Fibroblast of pulmonary artery (primary cell): ENCODE data around the gene HNF1B.

Experiments used
- DNase-seq: peaks from one replicate; pipeline ENCODE4 v3.0.0-alpha.2; 2010; ENCODE audit warnings: low read depth
- H3K4me3 ChIP-seq: replicated peaks from 2 replicates; pipeline ENCODE4 v1.5.1; 2011; ENCODE audit warnings: low read depth, mild to moderate bottlenecking, control low read depth, low read length, moderate library complexity
- CTCF ChIP-seq: IDR thresholded peaks from 2 replicates; pipeline ENCODE4 v1.5.1; 2011; ENCODE audit warnings: mild to moderate bottlenecking, control low read depth, low read length, inconsistent platforms; ENCODE audit errors: missing control alignments

HNF1B gene

DNA sequence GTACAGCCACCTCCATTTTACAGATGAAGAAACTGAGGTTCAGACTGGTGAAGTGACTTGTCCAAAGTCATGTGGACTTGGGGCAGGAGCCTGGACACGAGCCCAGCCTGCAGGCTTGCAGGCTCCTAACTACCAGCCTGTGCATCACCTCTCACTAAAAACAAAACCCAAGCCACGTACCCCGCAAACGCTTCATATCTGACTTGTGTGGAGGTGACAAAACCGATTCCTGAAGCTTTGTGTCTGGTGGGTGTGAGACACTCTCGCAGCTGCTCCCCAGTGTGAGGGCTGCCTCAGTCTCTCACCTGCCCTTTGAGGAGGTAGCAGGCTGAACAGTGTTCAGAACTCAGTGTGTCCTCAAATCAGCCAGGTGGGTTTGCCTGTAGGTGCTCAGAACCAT is 8.4 kb downstream of the HNF1B start:
- no peak for TF ChIP-seq CTCF
- no peak for DNase-seq

GRCh38 chr17:37735165-37735564 is 9.7 kb downstream of the HNF1B start:
- TF ChIP-seq CTCF = no peak
- no peak overlapping the region for H3K4me3 ChIP-seq
- no peak for DNase-seq

More for the DNA sequence above, 8.4 kb downstream of the HNF1B start:
- no peak overlapping the region for H3K4me3 ChIP-seq

DNA sequence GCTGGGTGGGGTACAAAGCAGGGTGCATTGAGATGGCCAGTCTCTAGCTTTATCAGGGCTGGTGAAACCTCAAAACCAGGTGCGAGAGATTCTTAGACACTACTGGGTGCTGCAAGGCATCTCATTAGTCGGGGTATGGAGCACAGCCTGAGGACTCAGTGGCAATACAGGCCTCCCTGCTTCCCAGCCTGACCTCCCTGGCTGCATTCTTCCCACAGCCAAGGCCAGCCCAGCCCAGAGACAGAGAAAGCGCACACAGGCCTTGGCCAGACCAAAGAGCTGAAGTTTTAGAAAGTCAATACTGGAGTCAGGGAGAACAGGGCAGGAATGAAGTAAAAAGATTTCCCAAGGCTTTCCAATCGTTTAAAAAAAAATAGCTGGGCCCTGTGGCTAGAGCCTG is 12.5 kb downstream of the HNF1B start:
- H3K4me3 ChIP-seq = no peak overlapping the region
- no peak for DNase-seq
- no peak for TF ChIP-seq CTCF

DNA sequence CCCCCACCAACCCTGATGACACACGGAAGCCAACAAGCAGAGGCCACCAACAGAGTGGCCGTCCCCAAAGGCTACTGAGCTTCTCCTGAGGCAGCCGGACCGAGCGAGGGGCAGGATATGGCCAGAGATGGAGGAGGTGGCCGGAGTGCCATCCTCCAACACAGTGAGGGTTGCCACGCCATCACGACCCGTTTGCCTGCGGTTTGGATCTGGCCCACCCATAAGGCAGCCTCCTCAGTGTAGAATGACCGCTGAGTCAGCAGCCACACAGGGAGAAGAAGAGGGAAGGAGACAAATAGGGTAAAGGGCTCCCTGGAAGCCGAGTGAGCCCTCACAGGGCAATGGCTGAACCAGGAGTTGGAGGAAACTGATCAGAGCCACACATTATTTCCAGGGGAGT is 13.8 kb downstream of the HNF1B start:
- H3K4me3 ChIP-seq = no peak overlapping the region
- TF ChIP-seq CTCF = no peak
- no peak for DNase-seq

GRCh38 chr17:37729905-37730304 is 15.0 kb downstream of the HNF1B start:
- H3K4me3 ChIP-seq = no peak overlapping the region
- TF ChIP-seq CTCF = no peak
- no peak for DNase-seq

- no peak overlapping the region for H3K4me3 ChIP-seq
- TF ChIP-seq CTCF = no peak
- DNase-seq = no peak
Observed at GRCh38 chr17:37726891-37727675, 17.8 kb downstream of the HNF1B start.

DNA sequence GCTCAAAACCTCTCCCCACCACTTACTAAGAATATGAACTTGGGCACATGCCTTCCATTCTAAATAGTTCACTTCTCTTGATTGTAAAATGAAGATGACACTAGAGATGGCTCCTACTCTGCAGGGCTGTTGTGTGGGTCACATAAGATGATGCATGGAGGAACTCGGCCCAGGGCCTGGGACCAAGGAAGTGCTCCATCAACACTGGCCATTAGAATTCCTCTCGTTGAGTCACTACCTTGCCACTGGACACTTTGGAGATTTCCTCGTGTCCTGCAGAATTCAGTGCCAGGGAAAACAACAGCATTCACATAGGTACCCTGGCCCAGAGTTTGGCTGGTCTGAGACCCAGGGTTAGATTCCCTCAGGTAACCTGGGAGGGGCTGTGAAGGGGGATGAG is 18.6 kb downstream of the HNF1B start:
- H3K4me3 ChIP-seq = no peak overlapping the region
- TF ChIP-seq CTCF = no peak
- no peak for DNase-seq
